ENCODE data around the gene PCDHA6. TPM values are rescaled to one million over a fixed set of nuclear protein-coding genes. Genes with fewer than 3 reads are reported as not detected.
A peak's percentile ranks its signal among the peaks of the same experiment; 100 is the strongest.
"Not testable (repeated sequence)": the region's sequence is repeated elsewhere in the genome, so short reads cannot be mapped to it uniquely, and the experiment has no call there.

Gene PCDHA6
- total and polyA plus RNA-seq, 2 of the 8 experiments (the other 6 are each of a cell fraction or from before 2014, with no cell fraction given) = 0.71 to 7.1 TPM

DNA sequence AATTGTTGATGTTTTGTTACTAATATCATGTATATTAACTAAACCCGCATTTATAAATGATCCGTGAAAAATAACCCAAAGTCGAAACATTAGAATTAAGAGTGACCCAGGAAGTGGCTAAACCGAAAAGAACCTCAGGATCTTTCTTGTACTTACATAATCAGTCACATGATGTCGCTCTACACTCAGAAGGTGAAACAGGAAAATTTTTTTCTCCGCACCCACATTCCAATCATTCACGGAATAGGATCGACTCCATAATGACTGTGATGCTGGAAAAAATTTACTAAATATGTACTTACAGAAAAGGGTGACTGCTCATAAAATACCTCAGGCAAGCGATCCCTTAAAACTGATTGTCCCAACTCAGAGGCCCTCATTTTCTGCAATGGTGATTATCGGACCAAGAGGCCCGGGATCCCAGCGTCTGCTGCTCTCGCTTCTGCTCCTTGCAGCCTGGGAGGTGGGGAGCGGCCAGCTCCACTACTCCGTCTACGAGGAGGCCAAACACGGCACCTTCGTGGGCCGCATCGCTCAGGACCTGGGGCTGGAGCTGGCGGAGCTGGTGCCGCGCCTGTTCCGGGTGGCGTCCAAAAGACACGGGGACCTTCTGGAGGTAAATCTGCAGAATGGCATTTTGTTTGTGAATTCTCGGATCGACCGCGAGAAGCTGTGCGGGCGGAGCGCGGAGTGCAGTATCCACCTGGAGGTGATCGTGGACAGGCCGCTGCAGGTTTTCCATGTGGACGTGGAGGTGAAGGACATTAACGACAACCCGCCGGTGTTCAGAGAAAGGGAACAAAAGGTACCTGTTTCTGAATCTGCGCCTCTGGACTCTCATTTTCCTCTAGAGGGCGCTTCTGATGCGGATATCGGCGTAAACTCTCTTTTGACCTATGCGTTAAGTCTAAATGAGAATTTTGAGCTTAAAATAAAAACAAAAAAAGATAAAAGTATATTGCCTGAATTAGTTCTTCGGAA, 47.6 kb downstream of the PCDHA6 start, which contains the start of gene PCDHA12 (continued):
- TF ChIP-seq BRCA1 (IDR thresholded peaks at IDR 0.05; ENCODE audit: low read depth, low read length) = no peak
- no peak for TF ChIP-seq JUND (IDR thresholded peaks at IDR 0.05; ENCODE audit: low read length)
- no peak for TF ChIP-seq NRF1 (IDR thresholded peaks at IDR 0.05; ENCODE audit: low read depth, low read length)
- peak; percentile 31; the same call in 1 of the 2 replicates for TF ChIP-seq CEBPB (IDR thresholded peaks at IDR 0.05; ENCODE audit: low read depth, low read length)

- H2BK20ac ChIP-seq (ENCODE audit: low read length); H3K14ac ChIP-seq (ENCODE audit: insufficient read length); H4K8ac ChIP-seq (ENCODE audit: extremely low read depth, insufficient read depth, low read length); H2BK5ac ChIP-seq (ENCODE audit: low read depth, low read length); H2AFZ ChIP-seq (ENCODE audit: low read length); H3K4ac ChIP-seq (replicated peaks; ENCODE audit: insufficient read length, low read depth, low read length); H4K20me1 ChIP-seq (replicated peaks in 1 of 2; ENCODE audit: control insufficient read depth in 1 of 2, insufficient read depth in 2 of 2, low read length in 2 of 2); H4K91ac ChIP-seq (replicated peaks; ENCODE audit: insufficient read length, low read length); H3K79me1 ChIP-seq (ENCODE audit: low read depth, low read length); H3K27me3 ChIP-seq (replicated peaks in 1 of 4; ENCODE audit: control insufficient read depth in 3 of 4, extremely low read depth in 1 of 4, insufficient read depth in 3 of 4, low read length in 3 of 4); H3K23ac ChIP-seq (ENCODE audit: insufficient read length); H3K9me3 ChIP-seq (ENCODE audit: insufficient read depth in 2 of 2, low read depth in 1 of 2, low read length in 1 of 2); H2BK120ac ChIP-seq (replicated peaks; ENCODE audit: low read depth, low read length); H2BK12ac ChIP-seq (ENCODE audit: low read depth, low read length); H3K9ac ChIP-seq (replicated peaks in 1 of 4; ENCODE audit: extremely low read depth in 1 of 4, low read depth in 3 of 4, low read length in 3 of 4); H3K27ac ChIP-seq (ENCODE audit: low read depth, low read length); H3K4me1 ChIP-seq (replicated peaks in 1 of 4; ENCODE audit: control insufficient read depth in 3 of 4, insufficient read depth in 4 of 4, low read length in 3 of 4); H3K56ac ChIP-seq (replicated peaks; ENCODE audit: insufficient read length, low read depth, low read length); H3K4me3 ChIP-seq (ENCODE audit: extremely low read depth in 1 of 4, insufficient read depth in 2 of 4, low read depth in 3 of 4, low read length in 4 of 4); FAIRE-seq; H2AK5ac ChIP-seq (ENCODE audit: low read depth, low read length); H4K5ac ChIP-seq (ENCODE audit: insufficient read length, low read depth, low read length); DNase-seq (ENCODE audit: low read depth in 1 of 2, low spot score in 2 of 2); H3K18ac ChIP-seq (ENCODE audit: extremely low read depth, low read length); H3K23me2 ChIP-seq (ENCODE audit: low read depth, low read length): not testable (repeated sequence)
- WGBS, 2 experiments (ENCODE audit: extremely low coverage in 1 of 2, insufficient coverage in 1 of 2, insufficient read length in 1 of 2, insufficient replicate concordance in 2 of 2, low coverage in 1 of 2, low lambda C conversion rate in 2 of 2, missing lambda C conversion rate in 1 of 2) = 98% methylated on average over 72 of the region's 80 CpGs; no CpG with 5 or more reads in 1 of the 2 experiments
- Histone ChIP-seq H3K79me2 (ENCODE audit: control insufficient read depth in 1 of 2, insufficient read depth in 2 of 2, low read length in 2 of 2) (peaks cover 0 to 14% of the 10 kb centered on the region in 2 experiments; a peak in 2 of 4 replicates), H3K4me2 (ENCODE audit: insufficient read depth in 1 of 2, low read depth in 2 of 2, low read length in 2 of 2) (peak overlapping the region in 1 of 2 experiments; percentile 26; a peak in 1 of 4 replicates), H2BK15ac (ENCODE audit: low read length) (peak overlapping the region; percentile 13; the same call in 1 of the 2 replicates), H3K36me3 (ENCODE audit: control insufficient read depth in 2 of 4, insufficient read depth in 4 of 4, low read length in 3 of 4) (peaks cover 0 to 11% (median 0%) of the 10 kb centered on the region in 4 experiments; a peak in 2 of 8 replicates)
- POLR2A ChIA-PET (ENCODE audit: partially characterized antibody) = interaction anchor here (0.8 to 3.6 kb wide), 4 partner anchors 50 to 164 kb away, joined by 3 to 32 read pairs (median 7); partner anchors contain the start of genes PCDHAC1 and PCDHAC2
- CTCF ChIA-PET (ENCODE audit: partially characterized antibody) = interaction anchor here (0.9 to 9.3 kb wide), 23 partner anchors 10 to 222 kb away, joined by 3 to 141 read pairs (median 6); partner anchors contain the start of genes PCDHA10, PCDHA4, PCDHA8 and PCDHAC1
Observed at GRCh38 chr5:140876541-140877261, 48.9 kb downstream of the PCDHA6 start.
